SK-N-SH treated with all-trans-retinoic acid at 6 μM for 48 hours (cell line): ENCODE measurements around the gene FCER1G.

ENCODE experiments used
- GLIS3 ChIP-seq: fragments of 250-450 bp; sonication (Bioruptor Pico); IDR thresholded peaks from 2 replicates; pipeline ENCODE4 v1.5.0; 2020; ENCODE audit warnings: mild to moderate bottlenecking, moderate library complexity
- TF ChIP-seq, protein P1 (sequence below): fragments of 250-450 bp; sonication (Bioruptor Pico); IDR thresholded peaks from 2 replicates; pipeline ENCODE4 v1.5.1; 2020; ENCODE audit warnings: low read depth, mild to moderate bottlenecking, moderate library complexity
- TF ChIP-seq, protein P2 (sequence below): fragments of 250-450 bp; sonication (Bioruptor Pico); IDR thresholded peaks from 2 replicates; pipeline ENCODE4 v1.8.0; 2021; ENCODE audit warnings: low read depth, mild to moderate bottlenecking, moderate library complexity, borderline replicate concordance

DNA sequence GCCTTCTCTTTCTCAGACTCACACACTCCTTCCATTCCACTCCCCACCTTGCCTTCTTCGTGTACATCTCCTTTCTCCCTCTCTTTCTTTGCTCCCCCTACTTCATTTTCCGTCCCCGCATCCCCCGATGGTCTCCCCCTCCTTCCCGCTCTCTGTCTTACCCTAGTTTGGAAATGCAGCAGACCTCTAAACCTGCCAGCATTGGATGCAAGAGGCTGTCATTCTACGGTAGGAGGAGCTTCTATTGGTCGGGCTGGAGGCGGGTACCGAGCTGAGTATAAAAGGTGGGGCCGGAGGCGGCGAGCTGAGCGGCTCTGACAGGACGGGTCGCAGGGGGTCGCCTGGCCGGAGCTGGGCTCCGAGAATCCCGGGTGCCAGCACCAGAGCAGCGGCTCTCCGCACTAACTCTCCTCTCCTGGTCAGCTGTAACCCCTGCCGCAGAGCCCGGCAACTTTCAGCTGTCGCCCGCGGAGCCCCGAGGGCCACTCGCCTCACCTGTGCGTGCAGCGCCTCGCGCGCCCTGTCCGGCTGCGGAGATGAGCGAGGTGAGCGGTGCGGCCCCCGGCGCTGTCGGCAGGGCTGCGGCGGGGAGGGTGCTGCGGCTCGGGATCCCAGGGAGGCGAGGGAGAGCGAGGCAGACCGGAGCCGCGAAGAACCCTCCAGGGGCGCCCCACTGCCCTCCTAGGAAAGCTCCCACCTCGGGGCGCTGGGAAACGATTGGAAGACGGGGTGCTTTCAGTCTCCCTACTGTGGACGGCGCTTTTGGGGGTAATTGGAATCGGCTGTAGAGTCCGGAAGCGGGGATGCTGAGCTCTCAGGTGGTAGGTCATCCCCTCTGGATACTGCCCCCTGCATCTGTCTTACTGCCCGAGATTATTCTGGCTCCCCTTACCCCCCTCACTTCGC, 43.6 kb downstream of the FCER1G start, which contains the start of gene PCP4L1:
- TF ChIP-seq, protein P1, sequence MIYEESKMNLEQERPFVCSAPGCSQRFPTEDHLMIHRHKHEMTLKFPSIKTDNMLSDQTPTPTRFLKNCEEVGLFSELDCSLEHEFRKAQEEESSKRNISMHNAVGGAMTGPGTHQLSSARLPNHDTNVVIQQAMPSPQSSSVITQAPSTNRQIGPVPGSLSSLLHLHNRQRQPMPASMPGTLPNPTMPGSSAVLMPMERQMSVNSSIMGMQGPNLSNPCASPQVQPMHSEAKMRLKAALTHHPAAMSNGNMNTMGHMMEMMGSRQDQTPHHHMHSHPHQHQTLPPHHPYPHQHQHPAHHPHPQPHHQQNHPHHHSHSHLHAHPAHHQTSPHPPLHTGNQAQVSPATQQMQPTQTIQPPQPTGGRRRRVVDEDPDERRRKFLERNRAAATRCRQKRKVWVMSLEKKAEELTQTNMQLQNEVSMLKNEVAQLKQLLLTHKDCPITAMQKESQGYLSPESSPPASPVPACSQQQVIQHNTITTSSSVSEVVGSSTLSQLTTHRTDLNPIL (CRISPR knock-in tag): no peak
- no peak for TF ChIP-seq GLIS3 (CRISPR knock-in tag)
- TF ChIP-seq, protein P2, sequence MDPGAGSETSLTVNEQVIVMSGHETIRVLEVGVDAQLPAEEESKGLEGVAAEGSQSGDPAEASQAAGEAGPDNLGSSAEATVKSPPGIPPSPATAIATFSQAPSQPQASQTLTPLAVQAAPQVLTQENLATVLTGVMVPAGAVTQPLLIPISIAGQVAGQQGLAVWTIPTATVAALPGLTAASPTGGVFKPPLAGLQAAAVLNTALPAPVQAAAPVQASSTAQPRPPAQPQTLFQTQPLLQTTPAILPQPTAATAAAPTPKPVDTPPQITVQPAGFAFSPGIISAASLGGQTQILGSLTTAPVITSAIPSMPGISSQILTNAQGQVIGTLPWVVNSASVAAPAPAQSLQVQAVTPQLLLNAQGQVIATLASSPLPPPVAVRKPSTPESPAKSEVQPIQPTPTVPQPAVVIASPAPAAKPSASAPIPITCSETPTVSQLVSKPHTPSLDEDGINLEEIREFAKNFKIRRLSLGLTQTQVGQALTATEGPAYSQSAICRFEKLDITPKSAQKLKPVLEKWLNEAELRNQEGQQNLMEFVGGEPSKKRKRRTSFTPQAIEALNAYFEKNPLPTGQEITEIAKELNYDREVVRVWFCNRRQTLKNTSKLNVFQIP (CRISPR knock-in tag): no peak
